Fibroblast of lung (primary cell): ENCODE results near the gene OSBPL9.

Experiments
- CTCF ChIP-seq, 2 donors: IDR thresholded peaks in 1 of 2; conservative IDR thresholded peaks in 1 of 2; 1 replicate in 1 of 2; 2 replicates in 1 of 2; pipeline ENCODE4 v1.5.1; 2011 to 2012; ENCODE audit warnings: low read length in 2 of 2, control low read depth in 1 of 2, inconsistent platforms in 1 of 2, low read depth in 1 of 2, mild to moderate bottlenecking in 1 of 2
- EZH2 ChIP-seq: IDR thresholded peaks from 2 replicates; pipeline ENCODE4 v1.5.1; 2012; ENCODE audit warnings: low read length, control low read depth, mild to moderate bottlenecking; ENCODE audit errors: missing control alignments

GRCh38 chr1:51732701-51733425 is 116.0 kb downstream of the OSBPL9 start:
- no peak for TF ChIP-seq CTCF (conservative IDR thresholded peaks at IDR 0.05 in 1 of 2, IDR thresholded peaks at IDR 0.05 in 1 of 2; ENCODE audit: low read depth in 1 of 2, low read length in 2 of 2)
- TF ChIP-seq EZH2, result no peak
